ENCODE measurements around the gene PCDH10.

DNA sequence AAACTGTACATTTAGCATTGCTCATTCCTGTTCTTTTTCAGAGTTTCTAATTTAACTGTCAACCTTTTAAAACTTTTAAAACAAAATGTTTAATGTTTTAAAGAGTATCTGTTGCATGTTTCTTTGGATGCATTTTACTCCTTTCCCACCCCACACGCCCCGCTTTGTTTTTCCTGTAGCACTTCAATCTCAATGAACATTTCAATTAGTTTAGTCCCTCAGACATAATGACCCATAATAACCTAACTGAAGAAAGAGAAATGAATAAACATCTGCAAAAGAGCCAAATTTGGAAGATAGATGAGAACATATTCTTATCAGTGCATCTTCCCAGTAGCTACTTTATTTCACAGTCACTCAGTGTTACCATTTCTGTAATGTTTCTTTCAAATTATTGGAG is 7.5 kb downstream of the PCDH10 start:
- TF ChIP-seq POLR2A (IDR thresholded peaks at IDR 0.05) (no peak), CTCF (IDR thresholded peaks at IDR 0.05) (no peak)

Data from body of pancreas (tissue), 4 donors.